ENCODE measurements around the gene RPL27. TPM values are rescaled to one million over a fixed set of nuclear protein-coding genes. Genes with fewer than 3 reads are reported as not detected.

Gene RPL27
- total and polyA plus RNA-seq, 2 of the 13 experiments (the other 11 are each of a cell fraction or from before 2014, with no cell fraction given): 1,585 to 5,840 TPM

DNA sequence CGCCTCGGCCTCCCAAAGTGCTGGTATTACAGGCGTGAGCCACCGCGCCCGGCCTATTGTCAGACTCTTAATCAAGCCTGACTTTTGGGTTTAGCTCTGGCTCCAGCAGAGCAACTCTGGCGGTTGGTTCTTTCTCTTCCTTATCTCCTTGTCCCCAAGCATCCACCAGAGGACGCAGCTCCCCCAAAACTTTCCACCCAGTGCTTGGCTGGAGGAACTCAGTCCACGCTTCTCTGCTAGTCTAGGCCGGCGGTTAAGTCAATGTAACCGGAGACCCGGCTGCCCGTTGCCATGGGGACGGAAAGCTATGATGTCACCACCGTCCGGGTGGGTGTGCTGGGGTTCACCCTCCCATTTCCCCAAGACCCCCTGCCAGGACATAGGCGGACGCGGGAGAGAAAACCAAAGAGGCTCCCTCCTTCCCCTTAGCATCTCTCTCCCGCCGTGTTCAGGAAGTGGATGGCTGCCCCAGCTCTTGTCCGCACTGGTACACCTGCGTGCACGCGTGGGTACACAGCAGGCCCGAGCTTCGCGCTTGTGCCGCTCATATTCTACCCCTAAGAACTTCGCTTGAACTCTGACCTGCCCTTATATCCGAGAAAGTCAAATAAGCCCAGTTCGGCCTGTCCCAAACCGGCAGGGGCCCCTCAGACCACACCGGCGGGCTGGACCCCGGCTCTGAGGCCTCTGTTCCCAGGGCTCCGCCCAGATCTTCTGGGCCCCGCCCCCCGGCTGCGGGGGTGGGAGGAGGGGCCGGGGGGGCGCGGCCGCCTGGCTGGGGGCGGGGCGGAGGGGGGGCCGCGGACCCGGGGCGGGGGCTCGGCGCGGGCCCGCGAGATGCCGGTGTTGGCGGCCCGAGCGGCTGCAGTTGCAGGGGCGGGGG is 26.4 kb downstream of the RPL27 start, which contains the start of gene RND2 (continued):
- TF ChIP-seq, protein P1, sequence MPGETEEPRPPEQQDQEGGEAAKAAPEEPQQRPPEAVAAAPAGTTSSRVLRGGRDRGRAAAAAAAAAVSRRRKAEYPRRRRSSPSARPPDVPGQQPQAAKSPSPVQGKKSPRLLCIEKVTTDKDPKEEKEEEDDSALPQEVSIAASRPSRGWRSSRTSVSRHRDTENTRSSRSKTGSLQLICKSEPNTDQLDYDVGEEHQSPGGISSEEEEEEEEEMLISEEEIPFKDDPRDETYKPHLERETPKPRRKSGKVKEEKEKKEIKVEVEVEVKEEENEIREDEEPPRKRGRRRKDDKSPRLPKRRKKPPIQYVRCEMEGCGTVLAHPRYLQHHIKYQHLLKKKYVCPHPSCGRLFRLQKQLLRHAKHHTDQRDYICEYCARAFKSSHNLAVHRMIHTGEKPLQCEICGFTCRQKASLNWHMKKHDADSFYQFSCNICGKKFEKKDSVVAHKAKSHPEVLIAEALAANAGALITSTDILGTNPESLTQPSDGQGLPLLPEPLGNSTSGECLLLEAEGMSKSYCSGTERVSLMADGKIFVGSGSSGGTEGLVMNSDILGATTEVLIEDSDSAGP (CRISPR knock-in tag; IDR thresholded peaks at IDR 0.05; ENCODE audit: borderline replicate concordance): peak; percentile 85
- TF ChIP-seq MIER3 (CRISPR knock-in tag; IDR thresholded peaks at IDR 0.05; ENCODE audit: borderline replicate concordance): peak; percentile 89; the same call in 1 of the 2 replicates
- TF ChIP-seq FOXA1 (IDR thresholded peaks at IDR 0.05): no peak
- TF ChIP-seq FOXA1 (CRISPR knock-in tag; IDR thresholded peaks at IDR 0.05): peak; percentile 11; the same call in 1 of the 2 replicates
- TF ChIP-seq, protein P2, sequence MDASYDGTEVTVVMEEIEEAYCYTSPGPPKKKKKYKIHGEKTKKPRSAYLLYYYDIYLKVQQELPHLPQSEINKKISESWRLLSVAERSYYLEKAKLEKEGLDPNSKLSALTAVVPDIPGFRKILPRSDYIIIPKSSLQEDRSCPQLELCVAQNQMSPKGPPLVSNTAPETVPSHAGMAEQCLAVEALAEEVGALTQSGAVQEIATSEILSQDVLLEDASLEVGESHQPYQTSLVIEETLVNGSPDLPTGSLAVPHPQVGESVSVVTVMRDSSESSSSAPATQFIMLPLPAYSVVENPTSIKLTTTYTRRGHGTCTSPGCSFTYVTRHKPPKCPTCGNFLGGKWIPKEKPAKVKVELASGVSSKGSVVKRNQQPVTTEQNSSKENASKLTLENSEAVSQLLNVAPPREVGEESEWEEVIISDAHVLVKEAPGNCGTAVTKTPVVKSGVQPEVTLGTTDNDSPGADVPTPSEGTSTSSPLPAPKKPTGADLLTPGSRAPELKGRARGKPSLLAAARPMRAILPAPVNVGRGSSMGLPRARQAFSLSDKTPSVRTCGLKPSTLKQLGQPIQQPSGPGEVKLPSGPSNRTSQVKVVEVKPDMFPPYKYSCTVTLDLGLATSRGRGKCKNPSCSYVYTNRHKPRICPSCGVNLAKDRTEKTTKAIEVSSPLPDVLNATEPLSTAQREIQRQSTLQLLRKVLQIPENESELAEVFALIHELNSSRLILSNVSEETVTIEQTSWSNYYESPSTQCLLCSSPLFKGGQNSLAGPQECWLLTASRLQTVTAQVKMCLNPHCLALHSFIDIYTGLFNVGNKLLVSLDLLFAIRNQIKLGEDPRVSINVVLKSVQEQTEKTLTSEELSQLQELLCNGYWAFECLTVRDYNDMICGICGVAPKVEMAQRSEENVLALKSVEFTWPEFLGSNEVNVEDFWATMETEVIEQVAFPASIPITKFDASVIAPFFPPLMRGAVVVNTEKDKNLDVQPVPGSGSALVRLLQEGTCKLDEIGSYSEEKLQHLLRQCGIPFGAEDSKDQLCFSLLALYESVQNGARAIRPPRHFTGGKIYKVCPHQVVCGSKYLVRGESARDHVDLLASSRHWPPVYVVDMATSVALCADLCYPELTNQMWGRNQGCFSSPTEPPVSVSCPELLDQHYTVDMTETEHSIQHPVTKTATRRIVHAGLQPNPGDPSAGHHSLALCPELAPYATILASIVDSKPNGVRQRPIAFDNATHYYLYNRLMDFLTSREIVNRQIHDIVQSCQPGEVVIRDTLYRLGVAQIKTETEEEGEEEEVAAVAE (CRISPR knock-in tag; IDR thresholded peaks at IDR 0.05; ENCODE audit: borderline replicate concordance): peak; percentile 81; the same call in 1 of the 2 replicates
- no peak for TF ChIP-seq ZNF749 (CRISPR knock-in tag; IDR thresholded peaks at IDR 0.05; ENCODE audit: borderline replicate concordance)
- no peak for TF ChIP-seq NFIB (CRISPR knock-in tag; IDR thresholded peaks at IDR 0.05; ENCODE audit: borderline replicate concordance)
- TF ChIP-seq ZNF350 (CRISPR knock-in tag; IDR thresholded peaks at IDR 0.05; ENCODE audit: borderline replicate concordance, low read depth): peak; percentile 84
- TF ChIP-seq MTA1 (CRISPR knock-in tag; IDR thresholded peaks at IDR 0.05; ENCODE audit: borderline replicate concordance): 0 out of 2 replicates have a peak, but pooled peaks have one; percentile 49
- peak; percentile 65 for TF ChIP-seq ZFY (CRISPR knock-in tag; IDR thresholded peaks at IDR 0.05)
- TF ChIP-seq TOE1 (CRISPR knock-in tag; IDR thresholded peaks at IDR 0.05): 0 out of 2 replicates have a peak, but pooled peaks have one; percentile 62
- 0 out of 2 replicates have a peak, but pooled peaks have one; percentile 50 for TF ChIP-seq GFI1 (CRISPR knock-in tag; IDR thresholded peaks at IDR 0.05; ENCODE audit: borderline replicate concordance)
- TF ChIP-seq, protein P3, sequence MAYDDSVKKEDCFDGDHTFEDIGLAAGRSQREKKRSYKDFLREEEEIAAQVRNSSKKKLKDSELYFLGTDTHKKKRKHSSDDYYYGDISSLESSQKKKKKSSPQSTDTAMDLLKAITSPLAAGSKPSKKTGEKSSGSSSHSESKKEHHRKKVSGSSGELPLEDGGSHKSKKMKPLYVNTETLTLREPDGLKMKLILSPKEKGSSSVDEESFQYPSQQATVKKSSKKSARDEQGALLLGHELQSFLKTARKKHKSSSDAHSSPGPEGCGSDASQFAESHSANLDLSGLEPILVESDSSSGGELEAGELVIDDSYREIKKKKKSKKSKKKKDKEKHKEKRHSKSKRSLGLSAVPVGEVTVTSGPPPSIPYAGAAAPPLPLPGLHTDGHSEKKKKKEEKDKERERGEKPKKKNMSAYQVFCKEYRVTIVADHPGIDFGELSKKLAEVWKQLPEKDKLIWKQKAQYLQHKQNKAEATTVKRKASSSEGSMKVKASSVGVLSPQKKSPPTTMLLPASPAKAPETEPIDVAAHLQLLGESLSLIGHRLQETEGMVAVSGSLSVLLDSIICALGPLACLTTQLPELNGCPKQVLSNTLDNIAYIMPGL (CRISPR knock-in tag; IDR thresholded peaks at IDR 0.05; ENCODE audit: borderline replicate concordance in 1 of 2, low read depth in 1 of 2): peak; percentile 68 to 82; a peak in 2 of 4 replicates
- TF ChIP-seq MEIS2 (CRISPR knock-in tag; IDR thresholded peaks at IDR 0.05): no peak
- TF ChIP-seq, protein P4, sequence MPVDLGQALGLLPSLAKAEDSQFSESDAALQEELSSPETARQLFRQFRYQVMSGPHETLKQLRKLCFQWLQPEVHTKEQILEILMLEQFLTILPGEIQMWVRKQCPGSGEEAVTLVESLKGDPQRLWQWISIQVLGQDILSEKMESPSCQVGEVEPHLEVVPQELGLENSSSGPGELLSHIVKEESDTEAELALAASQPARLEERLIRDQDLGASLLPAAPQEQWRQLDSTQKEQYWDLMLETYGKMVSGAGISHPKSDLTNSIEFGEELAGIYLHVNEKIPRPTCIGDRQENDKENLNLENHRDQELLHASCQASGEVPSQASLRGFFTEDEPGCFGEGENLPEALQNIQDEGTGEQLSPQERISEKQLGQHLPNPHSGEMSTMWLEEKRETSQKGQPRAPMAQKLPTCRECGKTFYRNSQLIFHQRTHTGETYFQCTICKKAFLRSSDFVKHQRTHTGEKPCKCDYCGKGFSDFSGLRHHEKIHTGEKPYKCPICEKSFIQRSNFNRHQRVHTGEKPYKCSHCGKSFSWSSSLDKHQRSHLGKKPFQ (CRISPR knock-in tag; IDR thresholded peaks at IDR 0.05; ENCODE audit: insufficient replicate concordance): peak; percentile 78
- no peak for TF ChIP-seq KAT2B (IDR thresholded peaks at IDR 0.05; ENCODE audit: borderline replicate concordance, low read depth, low read length)
- no peak for TF ChIP-seq GPN1 (CRISPR knock-in tag; IDR thresholded peaks at IDR 0.05; ENCODE audit: borderline replicate concordance)

Measured in HepG2 (cell line).